ENCODE results near the gene UNC13D.
"Not testable (repeated sequence)": the region's sequence is repeated elsewhere in the genome, so short reads cannot be mapped to it uniquely, and the experiment has no call there.

The UNC13D gene

GRCh38 chr17:75876938-75877751 is 32.9 kb upstream of the UNC13D start:
- DNase-seq (peak; percentile 29 to 55), ATAC-seq (peak; percentile 40)
- peak overlapping the region; percentile 27 to 89 for H3K27ac Mint-ChIP-seq
- H3K4me1 Mint-ChIP-seq = peaks cover 68% of the 10 kb centered on the region
- H3K4me3 Mint-ChIP-seq = peak overlapping the region; percentile 92
- peaks cover 9% of the 10 kb centered on the region for H3K27me3 Mint-ChIP-seq
- no peaks in the 10 kb centered on the region for H3K9me3 Mint-ChIP-seq

- DNase-seq (peak; percentile 67 to 84), ATAC-seq (peak; percentile 72)
- Mint-ChIP-seq H3K27me3 (peaks cover 9% of the 10 kb centered on the region), H3K9me3 (no peaks in the 10 kb centered on the region), H3K4me1 (peaks cover 60% of the 10 kb centered on the region), H3K27ac (peak overlapping the region; percentile 89 to 94), H3K4me3 (peak overlapping the region; percentile 92)
Measured at GRCh38 chr17:75876190-75876937, 32.2 kb upstream of the UNC13D start.

- Mint-ChIP-seq H3K4me1 (peaks cover 59% of the 10 kb centered on the region), H3K9me3 (no peaks in the 10 kb centered on the region), H3K27ac (peak overlapping the region; percentile 89 to 94), H3K27me3 (peaks cover 9% of the 10 kb centered on the region), H3K4me3 (peak overlapping the region; percentile 92)
- DNase-seq (no peak), ATAC-seq (no peak)
Measured at GRCh38 chr17:75875940-75876189, 31.7 kb upstream of the UNC13D start.

- peak overlapping the region; percentile 92 for H3K4me3 Mint-ChIP-seq
- no peak for DNase-seq
- no peak for ATAC-seq
- H3K27ac Mint-ChIP-seq = peak overlapping the region in 1 of 2 donors; percentile 89
- H3K27me3 Mint-ChIP-seq = peaks cover 5% of the 10 kb centered on the region
- H3K9me3 Mint-ChIP-seq = no peaks in the 10 kb centered on the region
- H3K4me1 Mint-ChIP-seq = peaks cover 59% of the 10 kb centered on the region
Measured at GRCh38 chr17:75875182-75875939, 31.2 kb upstream of the UNC13D start.

- DNase-seq (no peak), ATAC-seq (no peak)
- H3K4me1 Mint-ChIP-seq = peaks cover 59% of the 10 kb centered on the region
- H3K27me3 Mint-ChIP-seq = no peaks in the 10 kb centered on the region
- peak overlapping the region in 1 of 2 donors; percentile 21 for H3K4me3 Mint-ChIP-seq
- H3K27ac Mint-ChIP-seq = peak overlapping the region in 1 of 2 donors; percentile 73
- H3K9me3 Mint-ChIP-seq = no peaks in the 10 kb centered on the region
Measured at GRCh38 chr17:75874323-75875181, 30.3 kb upstream of the UNC13D start.

GRCh38 chr17:75873587-75874322 is 29.6 kb upstream of the UNC13D start:
- no peak for DNase-seq
- H3K27ac Mint-ChIP-seq = peak overlapping the region in 1 of 2 donors; percentile 73
- H3K9me3 Mint-ChIP-seq = no peaks in the 10 kb centered on the region
- ATAC-seq = no peak
- peaks cover 54% of the 10 kb centered on the region for H3K4me1 Mint-ChIP-seq
- H3K4me3 Mint-ChIP-seq = peak overlapping the region in 1 of 2 donors; percentile 21
- no peaks in the 10 kb centered on the region for H3K27me3 Mint-ChIP-seq

GRCh38 chr17:75872434-75873351 is 28.5 kb upstream of the UNC13D start:
- ATAC-seq (no peak), DNase-seq (no peak)
- Mint-ChIP-seq H3K27me3 (no peaks in the 10 kb centered on the region), H3K9me3 (no peaks in the 10 kb centered on the region), H3K4me3 (no peak overlapping the region), H3K4me1 (peaks cover 48% of the 10 kb centered on the region), H3K27ac (peak overlapping the region; percentile 25 to 78)

- DNase-seq, H3K9me3 Mint-ChIP-seq, H3K27me3 Mint-ChIP-seq, H3K27ac Mint-ChIP-seq, H3K4me3 Mint-ChIP-seq, ATAC-seq: not testable (repeated sequence)
- peaks cover 26% of the 10 kb centered on the region for H3K4me1 Mint-ChIP-seq
Measured at GRCh38 chr17:75870228-75870627, 26.0 kb upstream of the UNC13D start.

GRCh38 chr17:75869282-75870141 is 25.3 kb upstream of the UNC13D start:
- H3K4me1 Mint-ChIP-seq = peaks cover 31% of the 10 kb centered on the region
- H3K27ac Mint-ChIP-seq = no peak overlapping the region
- DNase-seq (no peak), ATAC-seq (no peak)
- H3K9me3 Mint-ChIP-seq = no peaks in the 10 kb centered on the region
- no peak overlapping the region for H3K4me3 Mint-ChIP-seq
- H3K27me3 Mint-ChIP-seq = no peaks in the 10 kb centered on the region

- DNase-seq, ATAC-seq, H3K9me3 Mint-ChIP-seq, H3K27me3 Mint-ChIP-seq, H3K4me3 Mint-ChIP-seq, H3K27ac Mint-ChIP-seq: not testable (repeated sequence)
- peaks cover 32% of the 10 kb centered on the region for H3K4me1 Mint-ChIP-seq
Measured at GRCh38 chr17:75868730-75869281, 24.6 kb upstream of the UNC13D start.

GRCh38 chr17:75865404-75866188 is 21.4 kb upstream of the UNC13D start:
- H3K27me3 Mint-ChIP-seq, H3K9me3 Mint-ChIP-seq, ATAC-seq, DNase-seq: not testable (repeated sequence)
- Mint-ChIP-seq H3K4me1 (peaks cover 22% of the 10 kb centered on the region), H3K27ac (peak overlapping the region; percentile 52 to 59), H3K4me3 (peak overlapping the region in 1 of 2 donors; percentile 26)

GRCh38 chr17:75864887-75865286 is 20.7 kb upstream of the UNC13D start:
- H3K9me3 Mint-ChIP-seq, DNase-seq, H3K27me3 Mint-ChIP-seq: not testable (repeated sequence)
- ATAC-seq = peak; percentile 58
- Mint-ChIP-seq H3K4me3 (peak overlapping the region; percentile 22 to 47), H3K27ac (peak overlapping the region in 1 of 2 donors; percentile 65), H3K4me1 (peaks cover 22% of the 10 kb centered on the region)

All from stimulated activated naive CD8-positive, alpha-beta T cell treated with anti-CD3 and anti-CD28 coated beads, Interleukin-15, amount 100 ng/mL, for 72 hours (primary cell).